Measurements from ENCODE around the gene TRAF3IP1. TPM values are rescaled to one million over a fixed set of nuclear protein-coding genes. Genes with fewer than 3 reads are reported as not detected.

The TRAF3IP1 gene
- total RNA-seq, 1 donor from 2014 or later = 9.4 TPM

- Histone ChIP-seq H3K4me3 (ENCODE audit: low read depth, low read length) (no peak overlapping the region), H3K27me3 (ENCODE audit: control insufficient read depth, insufficient read depth, low read length) (no peaks in the 10 kb centered on the region), H3K36me3 (ENCODE audit: control insufficient read depth, insufficient read depth, low read length) (no peaks in the 10 kb centered on the region)
- no peak for DNase-seq (ENCODE audit: low read depth)
- no peak for TF ChIP-seq CTCF (IDR thresholded peaks at IDR 0.05; ENCODE audit: insufficient read depth, low read length, poor library complexity, severe bottlenecking)
Measured at GRCh38 chr2:238415893-238416292, 95.6 kb downstream of the TRAF3IP1 start.

GRCh38 chr2:238418196-238418998 lies 98.1 kb downstream of the TRAF3IP1 start:
- DNase-seq (ENCODE audit: low read depth) = no peak
- TF ChIP-seq CTCF (IDR thresholded peaks at IDR 0.05; ENCODE audit: insufficient read depth, low read length, poor library complexity, severe bottlenecking) = no peak
- no peak overlapping the region for H3K4me3 ChIP-seq (ENCODE audit: low read depth, low read length)
- H3K36me3 ChIP-seq (ENCODE audit: control insufficient read depth, insufficient read depth, low read length) = no peaks in the 10 kb centered on the region
- H3K27me3 ChIP-seq (ENCODE audit: control insufficient read depth, insufficient read depth, low read length) = no peaks in the 10 kb centered on the region

- no peak for TF ChIP-seq CTCF (IDR thresholded peaks at IDR 0.05; ENCODE audit: insufficient read depth, low read length, poor library complexity, severe bottlenecking)
- no peak for DNase-seq (ENCODE audit: low read depth)
- Histone ChIP-seq H3K27me3 (ENCODE audit: control insufficient read depth, insufficient read depth, low read length) (no peaks in the 10 kb centered on the region), H3K4me3 (ENCODE audit: low read depth, low read length) (no peak overlapping the region), H3K36me3 (ENCODE audit: control insufficient read depth, insufficient read depth, low read length) (no peaks in the 10 kb centered on the region)
Measured at GRCh38 chr2:238418999-238419546, 98.8 kb downstream of the TRAF3IP1 start.

- H3K27me3 ChIP-seq (ENCODE audit: control insufficient read depth, insufficient read depth, low read length) = no peaks in the 10 kb centered on the region
- no peaks in the 10 kb centered on the region for H3K36me3 ChIP-seq (ENCODE audit: control insufficient read depth, insufficient read depth, low read length)
- TF ChIP-seq CTCF (IDR thresholded peaks at IDR 0.05; ENCODE audit: insufficient read depth, low read length, poor library complexity, severe bottlenecking) = no peak
- H3K4me3 ChIP-seq (ENCODE audit: low read depth, low read length) = no peak overlapping the region
- DNase-seq (ENCODE audit: low read depth) = no peak
Measured at GRCh38 chr2:238420442-238420841, 100.1 kb downstream of the TRAF3IP1 start.

GRCh38 chr2:238420878-238421694 lies 100.8 kb downstream of the TRAF3IP1 start:
- no peak for TF ChIP-seq CTCF (IDR thresholded peaks at IDR 0.05; ENCODE audit: insufficient read depth, low read length, poor library complexity, severe bottlenecking)

More at GRCh38 chr2:238420878-238421694, 100.8 kb downstream of the TRAF3IP1 start:
- Histone ChIP-seq H3K27me3 (ENCODE audit: control insufficient read depth, insufficient read depth, low read length) (no peaks in the 10 kb centered on the region), H3K4me3 (ENCODE audit: low read depth, low read length) (no peak overlapping the region), H3K36me3 (ENCODE audit: control insufficient read depth, insufficient read depth, low read length) (no peaks in the 10 kb centered on the region)
- no peak for DNase-seq (ENCODE audit: low read depth)

Measured in kidney epithelial cell (primary cell).